Bone marrow (tissue), 2 donors: ENCODE results near the gene CNDP1.
"Not testable (repeated sequence)": the region's sequence is repeated elsewhere in the genome, so short reads cannot be mapped to it uniquely, and the experiment has no call there.

Experiments used
- DNase-seq, 2 donors: peaks; one replicate each; lab custom pipeline; 2025; lab: John Stamatoyannopoulos, UW

CNDP1 gene

GRCh38 chr18:74520096-74520833 is 14.0 kb upstream of the CNDP1 start:
- DNase-seq = no peak

- no peak for DNase-seq
Measured at GRCh38 chr18:74521068-74521725, 13.1 kb upstream of the CNDP1 start.

GRCh38 chr18:74522635-74523548 is 11.4 kb upstream of the CNDP1 start:
- DNase-seq = no peak

- DNase-seq = peak in 1 of 2 donors; percentile 85
Measured at GRCh38 chr18:74524097-74524496, 10.2 kb upstream of the CNDP1 start.

GRCh38 chr18:74524915-74525314 is 9.4 kb upstream of the CNDP1 start:
- not testable (repeated sequence) for DNase-seq

- no peak for DNase-seq
Measured at GRCh38 chr18:74525741-74526140, 8.6 kb upstream of the CNDP1 start.

GRCh38 chr18:74526488-74526887 is 7.8 kb upstream of the CNDP1 start:
- no peak for DNase-seq

GRCh38 chr18:74528478-74528877 is 5.8 kb upstream of the CNDP1 start:
- no peak for DNase-seq

- no peak for DNase-seq
Measured at GRCh38 chr18:74528913-74529312, 5.4 kb upstream of the CNDP1 start.

- DNase-seq = no peak
Measured at GRCh38 chr18:74529378-74529777, 4.9 kb upstream of the CNDP1 start.

- no peak for DNase-seq
Measured at GRCh38 chr18:74529811-74530583, 4.3 kb upstream of the CNDP1 start.

GRCh38 chr18:74530584-74530862 is 3.8 kb upstream of the CNDP1 start:
- DNase-seq = no peak

GRCh38 chr18:74531043-74531442 is 3.3 kb upstream of the CNDP1 start:
- DNase-seq = no peak

GRCh38 chr18:74532511-74533025 is 1.7 kb upstream of the CNDP1 start:
- DNase-seq = no peak

GRCh38 chr18:74533666-74534065 is 634 bp upstream of the CNDP1 start:
- no peak for DNase-seq

GRCh38 chr18:74534981-74535649 is 815 bp downstream of the CNDP1 start:
- no peak for DNase-seq

GRCh38 chr18:74539289-74539688 is 5.0 kb downstream of the CNDP1 start:
- no peak for DNase-seq

- DNase-seq = no peak
Measured at GRCh38 chr18:74540652-74541421, 6.5 kb downstream of the CNDP1 start.

- no peak for DNase-seq
Measured at GRCh38 chr18:74541703-74542555, 7.6 kb downstream of the CNDP1 start.

- DNase-seq = no peak
Measured at GRCh38 chr18:74544898-74545297, 10.6 kb downstream of the CNDP1 start.
